ENCODE data around the gene ST6GALNAC5. TPM values are rescaled to one million over a fixed set of nuclear protein-coding genes. Genes with fewer than 3 reads are reported as not detected.

The ST6GALNAC5 gene
- total and polyA plus RNA-seq, 2 donors (not counting 3 experiments of a cell fraction or from before 2014, with no cell fraction given), result not detected

GRCh38 chr1:76929136-76929535, 61.9 kb downstream of the ST6GALNAC5 start:
- CTCF ChIA-PET, result interaction anchor here (0.7 kb wide), 1 partner anchor 275 kb away, joined by 3 read pairs; no protein-coding TSS in a partner anchor
- FAIRE-seq, result no peak
- no TSS peak for BruUV-seq (replicated peaks)

More at GRCh38 chr1:76929136-76929535, 61.9 kb downstream of the ST6GALNAC5 start:
- Histone ChIP-seq H3K79me2 (ENCODE audit: control insufficient read depth, insufficient read depth, low read length) (no peaks in the 10 kb centered on the region), H3K27ac (ENCODE audit: insufficient read depth, low read depth, low read length) (no peak overlapping the region), H3K4me2 (ENCODE audit: insufficient read depth, low read length) (no peak overlapping the region), H4K20me1 (replicated peaks; ENCODE audit: control insufficient read depth, extremely low read depth, insufficient read depth, low read length) (no peaks in the 10 kb centered on the region), H3K9me3 (replicated peaks; ENCODE audit: control insufficient read depth, insufficient read depth, low read length) (no peaks in the 10 kb centered on the region), H3K4me1 (ENCODE audit: control insufficient read depth, extremely low read depth, insufficient read depth, low read length) (no peaks in the 10 kb centered on the region), H3K27me3 (ENCODE audit: control insufficient read depth in 2 of 2, insufficient read depth in 2 of 2, low read length in 2 of 2) (peaks cover 3 to 8% of the 10 kb centered on the region in 2 experiments), H3K36me3 (ENCODE audit: control insufficient read depth in 2 of 2, extremely low read depth in 1 of 2, insufficient read depth in 2 of 2, low read length in 2 of 2) (no peaks in the 10 kb centered on the region), H3K4me3 (replicated peaks in 1 of 3; ENCODE audit: insufficient read depth in 1 of 3, low read depth in 1 of 3, low read length in 3 of 3) (no peak overlapping the region), H3K9ac (replicated peaks; ENCODE audit: extremely low read depth, insufficient read depth, low read length) (no peak overlapping the region), H3K9me1 (replicated peaks; ENCODE audit: control insufficient read depth, extremely low read depth, insufficient read depth, low read length) (no peaks in the 10 kb centered on the region), H2AFZ (ENCODE audit: low read depth, low read length) (no peak overlapping the region)
- dilution Hi-C loops (cut with MboI; ENCODE audit: extremely low pct_ligation_motif_present, low sequenced_read_pairs), result no loop called here
- DNase-seq (ENCODE audit: low read depth, low spot score), result no peak
- POLR2A ChIA-PET, result no interaction called here
- TF ChIP-seq CTCF (IDR thresholded peaks at IDR 0.05; ENCODE audit: extremely low read depth in 1 of 2, insufficient read depth in 1 of 2, low read depth in 1 of 2, low read length in 2 of 2) (no peak), GATA2 (IDR thresholded peaks at IDR 0.05; ENCODE audit: insufficient read depth, insufficient read length, low read depth, low read length) (no peak), FOS (IDR thresholded peaks at IDR 0.05; ENCODE audit: borderline replicate concordance, insufficient read depth, low read length) (no peak), POLR2AphosphoS5 (IDR thresholded peaks at IDR 0.05; ENCODE audit: insufficient read depth, low read depth, low read length) (no peak), POLR2A (IDR thresholded peaks at IDR 0.05; ENCODE audit: low read depth, low read length) (no peak), MYC (IDR thresholded peaks at IDR 0.05; ENCODE audit: low read depth, low read length) (no peak), JUN (IDR thresholded peaks at IDR 0.05; ENCODE audit: borderline replicate concordance, insufficient read depth, insufficient read length, low read depth) (no peak)
- intact Hi-C loops (cut with micrococcal nuclease), result no loop called here

All from endothelial cell of umbilical vein (primary cell).